NCI-H510A (cell line): Measurements from ENCODE around the gene SPOCK2.

ENCODE experiments used
- DNase-seq: peaks from one replicate; lab custom pipeline; 2025; lab: John Stamatoyannopoulos, UW

SPOCK2 gene

GRCh38 chr10:72030762-72031543 lies 57.4 kb downstream of the SPOCK2 start:
- DNase-seq: no peak

- DNase-seq: no peak
Measured at GRCh38 chr10:72029414-72029813, 58.9 kb downstream of the SPOCK2 start.

- DNase-seq: no peak
Measured at GRCh38 chr10:72027498-72027897, 60.9 kb downstream of the SPOCK2 start.

DNA sequence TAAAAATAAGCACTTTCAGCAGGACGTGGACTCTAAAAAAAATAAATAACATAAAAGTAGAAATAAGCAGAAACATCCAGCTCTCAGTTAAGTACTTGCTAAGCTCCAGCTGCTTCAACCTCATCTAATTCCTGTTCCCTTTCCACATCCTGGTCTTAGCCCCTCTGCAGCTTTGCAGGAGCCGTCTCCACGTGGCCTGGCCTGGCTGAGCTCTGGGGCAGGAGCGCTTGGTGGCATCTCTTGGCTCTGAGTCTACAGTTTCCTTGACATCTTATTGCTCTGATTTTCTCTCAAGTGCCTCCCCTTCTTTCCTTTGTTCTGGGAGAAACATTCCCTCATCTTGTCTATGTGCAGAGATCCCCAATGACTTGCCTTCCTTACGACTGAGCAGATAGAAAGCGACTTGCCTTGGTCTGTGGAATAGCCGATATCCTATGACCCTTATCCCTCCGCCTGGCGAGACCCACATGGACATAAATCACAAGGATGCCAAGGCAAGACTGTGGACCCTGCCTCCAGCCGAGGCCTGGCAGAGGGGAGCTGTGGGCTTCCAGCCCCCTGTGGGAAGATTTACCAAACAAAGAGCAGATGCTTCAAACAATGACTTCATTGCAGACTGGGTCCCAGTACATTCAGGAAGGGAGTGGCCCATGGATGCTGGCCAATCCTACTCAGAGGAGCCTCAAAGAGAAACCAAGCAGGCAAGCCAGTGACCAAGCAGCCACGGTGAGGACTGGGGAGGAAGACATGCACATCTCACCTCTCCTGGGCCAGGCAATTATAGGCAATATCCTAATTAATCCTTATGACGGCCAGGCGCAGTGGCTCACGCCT lies 61.9 kb downstream of the SPOCK2 start:
- DNase-seq: no peak

- no peak for DNase-seq
Measured at GRCh38 chr10:72025832-72026231, 62.5 kb downstream of the SPOCK2 start.

- DNase-seq: no peak
Measured at GRCh38 chr10:72025400-72025799, 63.0 kb downstream of the SPOCK2 start.

- no peak for DNase-seq
Measured at GRCh38 chr10:72024596-72024995, 63.8 kb downstream of the SPOCK2 start.

- DNase-seq: no peak
Measured at GRCh38 chr10:72022228-72022627, 66.1 kb downstream of the SPOCK2 start.

GRCh38 chr10:72020914-72021809 lies 67.2 kb downstream of the SPOCK2 start:
- DNase-seq: no peak

- DNase-seq: no peak
Measured at GRCh38 chr10:72019085-72019876, 69.1 kb downstream of the SPOCK2 start.

DNA sequence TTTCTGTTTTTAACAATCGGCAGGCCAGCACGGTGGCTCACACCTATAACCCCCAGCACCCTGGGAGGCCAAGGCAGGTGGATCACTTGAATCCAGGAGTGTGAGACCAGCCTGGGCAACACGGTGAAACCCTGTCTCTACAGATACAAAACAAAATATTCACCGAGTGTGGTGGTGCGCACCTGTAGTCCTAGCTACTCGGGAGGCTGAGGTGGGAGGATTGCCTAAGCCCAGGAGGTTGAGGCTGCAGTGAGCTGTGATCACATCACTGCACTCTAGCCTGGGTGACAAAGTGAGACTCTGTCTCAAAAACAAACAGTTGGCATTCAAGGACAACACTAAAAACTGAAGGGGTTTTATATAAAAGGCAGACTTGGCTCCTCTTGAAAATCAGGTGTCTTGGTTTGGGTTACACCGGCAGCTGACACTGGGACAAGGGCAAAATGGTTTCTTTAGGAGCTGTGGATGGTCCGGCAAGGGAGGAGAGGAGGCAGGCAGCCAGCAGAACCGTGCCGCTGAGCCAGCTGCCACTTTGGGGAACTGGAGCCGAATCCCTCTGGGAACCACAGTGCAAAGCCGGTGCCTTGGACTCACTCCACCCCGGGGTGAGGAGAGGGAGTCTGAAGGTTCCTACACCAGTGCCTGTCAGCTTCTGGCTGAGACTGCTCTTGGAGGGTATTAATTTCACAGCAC lies 71.6 kb downstream of the SPOCK2 start:
- no peak for DNase-seq

DNA sequence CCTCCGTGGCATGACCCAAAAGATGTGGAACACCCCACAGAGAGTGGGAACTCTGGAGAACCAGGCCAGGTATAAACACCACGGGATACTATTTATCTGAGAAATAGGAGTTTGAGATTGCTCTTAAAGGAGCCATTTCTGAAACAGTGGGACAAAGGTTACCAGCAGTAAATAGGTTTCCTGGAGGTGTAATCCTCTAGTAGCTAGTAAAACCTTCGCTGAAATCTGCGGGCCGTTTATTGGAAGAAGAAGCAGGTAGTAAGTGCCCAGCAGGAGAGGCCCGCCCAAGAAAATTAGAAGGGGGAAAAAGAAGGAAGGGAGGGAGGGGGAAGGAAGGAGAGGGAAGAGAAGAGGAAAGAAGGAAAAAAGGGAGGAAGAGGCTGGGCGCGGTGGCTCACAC lies 72.5 kb downstream of the SPOCK2 start:
- DNase-seq: no peak

DNA sequence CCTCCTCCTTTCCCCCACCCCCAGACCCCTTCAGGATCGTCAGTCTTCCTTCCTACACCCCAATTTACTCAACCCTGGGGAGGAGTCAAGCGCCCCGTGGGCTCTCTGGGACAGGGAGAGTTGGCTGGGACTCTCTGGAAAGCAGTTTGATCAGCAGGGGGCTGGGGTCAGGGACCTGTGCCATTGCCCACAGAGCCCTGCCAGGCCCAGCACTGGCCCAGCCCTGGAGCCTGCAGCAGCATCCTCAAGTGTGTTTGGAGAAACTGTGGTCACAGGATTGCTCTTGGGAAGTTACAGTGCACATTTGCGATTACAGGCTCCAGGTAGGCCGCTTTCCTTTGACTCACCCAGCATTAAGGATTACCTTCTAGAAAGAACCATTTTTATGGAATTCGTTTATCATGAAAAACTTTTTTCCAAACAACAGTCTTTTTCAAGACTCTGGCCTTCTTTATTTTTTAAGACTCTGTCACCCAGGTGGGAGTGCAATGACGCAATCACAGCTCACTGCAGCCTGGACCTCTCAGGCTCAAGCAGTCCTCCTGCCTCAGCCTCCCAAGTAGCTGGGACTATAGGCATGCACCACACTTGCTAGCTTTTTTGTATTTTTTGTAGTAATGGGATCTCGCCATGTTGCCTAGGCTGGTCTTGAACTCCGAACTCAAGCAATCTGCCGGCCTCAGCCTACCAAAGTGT lies 73.4 kb downstream of the SPOCK2 start:
- no peak for DNase-seq

DNA sequence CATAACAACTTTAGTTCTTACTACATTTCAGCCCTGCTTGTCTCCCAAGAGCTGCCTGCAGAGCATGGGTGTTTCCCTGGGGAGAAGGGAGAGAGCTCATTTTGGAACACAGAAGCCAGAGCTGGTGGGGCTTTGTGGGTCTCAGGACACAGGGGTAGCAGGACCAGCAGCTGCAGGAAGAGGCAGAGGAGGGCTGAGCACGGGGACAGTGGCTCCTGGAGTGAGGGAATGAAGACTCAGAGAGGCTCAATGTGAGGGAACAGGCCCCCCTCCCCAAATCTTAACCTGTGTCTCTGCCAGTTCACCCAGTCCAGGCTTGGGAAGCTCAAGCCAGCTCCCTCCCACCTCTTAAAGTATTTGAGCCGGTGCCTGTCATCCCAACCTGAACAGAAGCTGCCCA lies 74.2 kb downstream of the SPOCK2 start:
- no peak for DNase-seq

DNA sequence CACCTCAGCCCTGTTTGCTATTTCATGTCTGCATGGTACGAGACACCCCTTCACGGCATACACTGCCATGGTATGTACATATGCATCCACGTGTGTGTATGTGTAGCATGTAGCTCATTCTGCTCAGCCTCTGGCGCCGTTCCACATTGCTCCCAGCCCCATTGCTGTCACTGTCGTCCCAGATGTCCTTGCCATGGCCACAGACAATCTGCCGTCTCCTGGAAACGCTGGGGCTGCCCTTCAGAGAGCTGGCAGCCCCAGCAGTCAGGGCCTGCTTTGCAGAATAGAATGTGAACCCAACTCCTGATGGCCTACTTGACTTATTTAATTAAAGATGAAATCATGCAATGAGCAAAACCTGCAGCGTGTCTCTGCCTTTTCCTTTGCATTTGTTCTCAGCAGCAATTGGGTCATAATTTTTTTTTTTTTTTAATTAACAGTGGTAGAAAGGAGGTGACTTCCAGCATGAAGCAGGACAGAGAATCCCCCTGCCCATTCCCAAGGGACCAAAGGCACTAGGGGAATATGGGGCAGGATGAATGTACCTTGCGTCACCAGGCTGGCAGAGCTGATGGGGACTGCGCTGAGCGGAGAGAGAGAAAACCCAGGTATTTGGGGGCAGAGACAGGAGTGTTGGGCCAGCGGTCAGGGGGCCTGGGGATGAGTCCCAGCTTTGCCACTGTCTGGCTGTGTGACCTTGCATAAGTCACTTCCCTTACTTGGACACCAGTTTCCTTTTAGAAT lies 75.0 kb downstream of the SPOCK2 start:
- no peak for DNase-seq

DNA sequence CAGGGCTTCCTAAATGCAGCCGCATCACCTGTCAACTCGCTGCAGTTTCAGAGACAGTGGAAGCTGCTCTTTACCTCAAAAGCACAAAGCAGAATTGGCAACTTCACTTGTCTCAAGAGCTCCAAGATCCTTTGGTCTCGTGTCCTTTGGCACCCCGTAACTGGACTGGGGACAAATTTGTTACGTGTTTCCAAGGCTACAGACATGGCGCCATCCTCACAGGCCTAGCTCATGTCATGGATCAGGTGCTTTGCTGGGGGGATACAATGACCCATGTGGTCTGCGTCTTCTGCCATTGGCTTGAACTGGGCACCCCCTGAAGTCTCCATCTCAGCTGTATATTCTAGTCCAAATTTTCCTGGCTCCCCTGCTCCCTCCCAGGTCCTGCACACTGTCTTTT lies 75.6 kb downstream of the SPOCK2 start:
- no peak for DNase-seq

DNA sequence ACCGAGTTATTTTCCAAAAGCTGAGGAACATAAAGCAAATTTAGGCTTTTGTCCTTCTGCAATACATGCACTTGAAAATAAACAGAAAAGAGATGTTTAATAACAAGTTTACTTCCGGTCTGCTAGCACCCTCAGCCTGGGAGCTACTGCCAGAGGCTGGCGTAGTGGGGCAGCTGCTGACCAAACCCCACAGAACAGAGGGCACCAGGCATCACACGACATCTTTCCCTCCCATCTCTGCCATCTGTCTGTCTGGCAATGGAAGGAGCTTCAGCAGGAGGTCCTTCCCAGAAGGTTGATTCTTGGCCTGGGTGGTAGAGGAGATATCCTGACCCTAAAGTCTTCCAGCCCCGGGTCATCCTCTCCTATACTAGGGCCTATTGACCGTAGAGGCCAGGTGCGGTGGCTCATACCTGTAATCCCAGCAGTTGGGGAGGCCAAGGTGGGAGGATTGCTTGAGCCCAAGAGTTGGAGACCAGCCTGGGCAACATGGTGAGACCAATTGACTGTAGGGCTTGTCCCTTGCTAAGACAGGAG lies 76.3 kb downstream of the SPOCK2 start:
- no peak for DNase-seq

DNA sequence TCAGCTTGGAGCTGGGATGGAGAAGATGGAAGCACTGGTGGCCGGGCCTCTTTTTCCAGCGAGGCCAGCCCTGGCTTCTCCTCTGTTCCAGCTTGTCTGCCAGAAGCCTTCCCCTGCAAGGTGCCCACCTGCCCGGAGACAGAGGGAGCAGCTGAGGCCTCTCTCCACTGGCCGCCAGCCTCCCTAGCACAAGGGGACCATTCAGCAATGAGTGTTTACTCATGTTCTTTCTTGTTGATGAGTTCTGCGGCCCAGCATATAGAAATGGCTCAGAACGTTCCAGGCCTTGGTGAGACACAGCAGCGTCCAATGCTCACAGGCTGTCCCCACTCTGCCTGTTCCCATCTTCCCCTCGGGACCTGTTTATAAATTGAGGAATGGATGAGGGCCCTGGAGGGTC lies 76.9 kb downstream of the SPOCK2 start:
- DNase-seq: no peak

DNA sequence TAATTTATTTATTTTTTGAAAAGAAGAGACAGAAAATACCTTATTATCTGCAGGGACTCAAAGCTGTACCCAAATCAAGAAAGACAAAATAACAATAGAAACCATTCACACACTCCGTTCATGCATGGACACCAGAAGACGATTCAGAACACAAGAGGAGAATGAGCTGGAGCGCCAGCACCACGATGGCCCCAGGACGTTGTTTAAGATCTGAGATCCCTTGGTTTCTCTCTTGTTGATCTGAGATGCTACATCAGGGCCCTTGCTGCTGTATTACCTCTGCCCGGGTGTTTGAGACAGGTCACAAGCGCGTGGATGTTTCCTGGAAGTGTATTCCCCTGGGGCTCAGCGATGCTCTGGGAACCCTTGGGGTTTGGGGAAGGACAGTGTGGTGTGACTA lies 77.3 kb downstream of the SPOCK2 start:
- DNase-seq: no peak
